Suprapubic skin (tissue), 3 donors: ENCODE measurements around the gene RABGAP1.

ENCODE experiments used
- POLR2A ChIP-seq, 2 donors: fragments of 450-650 bp; IDR thresholded peaks; one replicate each; pipeline ENCODE4 v1.6.1; 2017; ENCODE audit warnings: antibody characterized with exemption in 2 of 2, mild to moderate bottlenecking in 2 of 2, moderate library complexity in 2 of 2
- TF ChIP-seq, protein P1 (sequence below), 2 donors: fragments of 200-600 bp in 1 of 2; fragments of 450-650 bp in 1 of 2; sonication (generic) in 1 of 2; IDR thresholded peaks; one replicate each; pipeline ENCODE4 v1.5.1; 2016 to 2019; ENCODE audit warnings: antibody characterized with exemption in 2 of 2, mild to moderate bottlenecking in 1 of 2, moderate library complexity in 1 of 2

DNA sequence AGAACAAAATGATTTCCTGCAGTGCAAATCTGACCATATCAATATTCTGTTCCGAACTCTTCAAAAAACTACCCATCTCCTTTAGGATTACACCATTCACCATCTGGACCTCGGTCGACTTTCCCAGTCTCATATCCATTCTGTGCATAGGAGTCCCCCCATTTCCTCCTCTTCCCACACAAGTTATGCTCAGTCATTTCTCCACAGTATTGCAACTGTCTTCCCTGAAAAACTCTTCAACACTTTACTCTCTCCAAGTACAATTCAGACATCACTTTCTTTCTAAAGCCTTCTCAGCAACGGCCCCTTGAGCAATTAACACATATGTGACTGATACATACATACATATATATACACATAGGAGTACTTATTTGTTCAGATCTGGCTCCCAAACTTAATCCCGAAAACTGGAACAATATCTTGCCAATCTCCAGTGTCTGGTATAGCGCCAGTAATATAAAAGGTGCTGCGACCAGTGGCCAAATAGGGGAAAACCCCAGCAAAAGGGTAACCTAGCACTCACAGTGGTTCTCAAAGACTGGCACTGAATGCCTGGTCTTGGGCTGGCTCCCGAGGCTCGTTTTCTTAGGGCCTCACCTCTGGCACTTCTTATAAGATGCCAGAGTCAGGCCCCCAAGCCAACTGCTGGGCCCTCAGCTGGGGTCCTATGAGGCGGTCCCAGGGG lies 10.1 kb upstream of the RABGAP1 start:
- TF ChIP-seq, protein P1, sequence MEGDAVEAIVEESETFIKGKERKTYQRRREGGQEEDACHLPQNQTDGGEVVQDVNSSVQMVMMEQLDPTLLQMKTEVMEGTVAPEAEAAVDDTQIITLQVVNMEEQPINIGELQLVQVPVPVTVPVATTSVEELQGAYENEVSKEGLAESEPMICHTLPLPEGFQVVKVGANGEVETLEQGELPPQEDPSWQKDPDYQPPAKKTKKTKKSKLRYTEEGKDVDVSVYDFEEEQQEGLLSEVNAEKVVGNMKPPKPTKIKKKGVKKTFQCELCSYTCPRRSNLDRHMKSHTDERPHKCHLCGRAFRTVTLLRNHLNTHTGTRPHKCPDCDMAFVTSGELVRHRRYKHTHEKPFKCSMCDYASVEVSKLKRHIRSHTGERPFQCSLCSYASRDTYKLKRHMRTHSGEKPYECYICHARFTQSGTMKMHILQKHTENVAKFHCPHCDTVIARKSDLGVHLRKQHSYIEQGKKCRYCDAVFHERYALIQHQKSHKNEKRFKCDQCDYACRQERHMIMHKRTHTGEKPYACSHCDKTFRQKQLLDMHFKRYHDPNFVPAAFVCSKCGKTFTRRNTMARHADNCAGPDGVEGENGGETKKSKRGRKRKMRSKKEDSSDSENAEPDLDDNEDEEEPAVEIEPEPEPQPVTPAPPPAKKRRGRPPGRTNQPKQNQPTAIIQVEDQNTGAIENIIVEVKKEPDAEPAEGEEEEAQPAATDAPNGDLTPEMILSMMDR (IDR thresholded peaks at IDR 0.05), result no peak
- TF ChIP-seq POLR2A (IDR thresholded peaks at IDR 0.05), result no peak
